Mesodermal cell (in vitro differentiated cells): Measurements from ENCODE around the gene TBPL1.

Experiments used
- H3K27ac ChIP-seq: 2 replicates; pipeline ENCODE4 v1.7.0; 2013; ENCODE audit warnings: mild to moderate bottlenecking, low read depth, low read length, moderate library complexity; ENCODE audit not compliant: severe bottlenecking
- H3K36me3 ChIP-seq: 2 replicates; pipeline ENCODE4 v1.7.1; 2013; ENCODE audit warnings: mild to moderate bottlenecking, low read length, moderate library complexity; ENCODE audit not compliant: control insufficient read depth, insufficient read depth
- H3K4me1 ChIP-seq: one replicate; pipeline ENCODE4 v1.7.1; 2013; ENCODE audit warnings: mild to moderate bottlenecking, low read length; ENCODE audit not compliant: insufficient read depth, control insufficient read depth, poor library complexity, severe bottlenecking
- H3K4me3 ChIP-seq: 2 replicates; pipeline ENCODE4 v1.7.0; 2013; ENCODE audit warnings: low read length, control low read depth, mild to moderate bottlenecking; ENCODE audit not compliant: insufficient read depth, poor library complexity, severe bottlenecking; ENCODE audit errors: extremely low read depth
- H3K9me3 ChIP-seq: 2 replicates; pipeline ENCODE4 v1.7.1; 2013; ENCODE audit warnings: mild to moderate bottlenecking, low read length, moderate library complexity; ENCODE audit not compliant: control insufficient read depth
- WGBS, 2 experiments: methylation state at CpG; one replicate each; pipeline ENCODE4 v1.1.5; 2013; ENCODE audit warnings: missing lambda C conversion rate in 2 of 2; ENCODE audit not compliant: insufficient coverage in 2 of 2; 5-methylcytosine and 5-hydroxymethylcytosine counted together

Gene TBPL1

GRCh38 chr6:133995296-133995695 lies 42.3 kb downstream of the TBPL1 start:
- WGBS, 2 experiments, result 88 to 94% methylated on average over 2 to 3 of the region's 3 CpGs
- H3K4me1 ChIP-seq, result peaks cover 8% of the 10 kb centered on the region
- no peak overlapping the region for H3K27ac ChIP-seq
- peaks cover 3% of the 10 kb centered on the region for H3K36me3 ChIP-seq
- no peaks in the 10 kb centered on the region for H3K9me3 ChIP-seq
- no peak overlapping the region for H3K4me3 ChIP-seq

GRCh38 chr6:133995758-133996157 lies 42.7 kb downstream of the TBPL1 start:
- H3K27ac ChIP-seq, result no peak overlapping the region
- H3K36me3 ChIP-seq, result no peaks in the 10 kb centered on the region
- H3K4me3 ChIP-seq, result no peak overlapping the region
- WGBS, 2 experiments, result 83% methylated on average over 1 of the region's 3 CpGs; no CpG with 5 or more reads in 1 of the 2 experiments
- peaks cover 4% of the 10 kb centered on the region for H3K4me1 ChIP-seq
- no peaks in the 10 kb centered on the region for H3K9me3 ChIP-seq

GRCh38 chr6:133997267-133997666 lies 44.2 kb downstream of the TBPL1 start:
- Histone ChIP-seq H3K36me3 (no peaks in the 10 kb centered on the region), H3K4me1 (peaks cover 3% of the 10 kb centered on the region), H3K9me3 (no peaks in the 10 kb centered on the region), H3K4me3 (no peak overlapping the region), H3K27ac (no peak overlapping the region)
- WGBS, 2 experiments, result 95 to 96% methylated on average over 3 to 5 of the region's 6 CpGs

GRCh38 chr6:133999305-133999704 lies 46.3 kb downstream of the TBPL1 start:
- no peak overlapping the region for H3K27ac ChIP-seq
- H3K9me3 ChIP-seq, result no peaks in the 10 kb centered on the region
- no peak overlapping the region for H3K4me3 ChIP-seq
- peaks cover 3% of the 10 kb centered on the region for H3K4me1 ChIP-seq
- H3K36me3 ChIP-seq, result no peaks in the 10 kb centered on the region

- no peaks in the 10 kb centered on the region for H3K9me3 ChIP-seq
Measured at GRCh38 chr6:134000443-134000842, 47.4 kb downstream of the TBPL1 start.

GRCh38 chr6:134002821-134003220 lies 49.8 kb downstream of the TBPL1 start:
- Histone ChIP-seq H3K4me3 (no peak overlapping the region), H3K4me1 (no peaks in the 10 kb centered on the region), H3K36me3 (no peaks in the 10 kb centered on the region), H3K9me3 (no peaks in the 10 kb centered on the region), H3K27ac (no peak overlapping the region)
- 87 to 97% methylated on average over 3 of the region's 5 CpGs for WGBS, 2 experiments

More at GRCh38 chr6:134000443-134000842, 47.4 kb downstream of the TBPL1 start:
- WGBS, 2 experiments, result no CpG with 5 or more reads among the region's 3 CpGs
- H3K27ac ChIP-seq, result no peak overlapping the region
- no peak overlapping the region for H3K4me3 ChIP-seq
- H3K36me3 ChIP-seq, result no peaks in the 10 kb centered on the region
- no peaks in the 10 kb centered on the region for H3K4me1 ChIP-seq

GRCh38 chr6:134003542-134003951 lies 50.5 kb downstream of the TBPL1 start:
- 79 to 89% methylated on average over 4 of the region's 5 CpGs for WGBS, 2 experiments
- no peaks in the 10 kb centered on the region for H3K4me1 ChIP-seq
- no peaks in the 10 kb centered on the region for H3K9me3 ChIP-seq
- H3K36me3 ChIP-seq, result no peaks in the 10 kb centered on the region
- H3K4me3 ChIP-seq, result no peak overlapping the region
- no peak overlapping the region for H3K27ac ChIP-seq

GRCh38 chr6:134004714-134005113 lies 51.7 kb downstream of the TBPL1 start:
- Histone ChIP-seq H3K36me3 (no peaks in the 10 kb centered on the region), H3K4me3 (no peak overlapping the region), H3K27ac (no peak overlapping the region), H3K4me1 (no peaks in the 10 kb centered on the region), H3K9me3 (no peaks in the 10 kb centered on the region)
- 83 to 88% methylated on average over 2 of the region's 4 CpGs for WGBS, 2 experiments

- no peak overlapping the region for H3K4me3 ChIP-seq
- 80 to 91% methylated on average over 1 to 3 of the region's 6 CpGs for WGBS, 2 experiments
Measured at GRCh38 chr6:134005800-134006199, 52.8 kb downstream of the TBPL1 start.

GRCh38 chr6:134007077-134007476 lies 54.1 kb downstream of the TBPL1 start:
- Histone ChIP-seq H3K4me3 (no peak overlapping the region), H3K9me3 (no peaks in the 10 kb centered on the region), H3K36me3 (no peaks in the 10 kb centered on the region), H3K27ac (no peak overlapping the region), H3K4me1 (no peaks in the 10 kb centered on the region)
- WGBS, 2 experiments, result 86 to 90% methylated on average over 1 to 2 of the region's 4 CpGs

More at GRCh38 chr6:134005800-134006199, 52.8 kb downstream of the TBPL1 start:
- H3K36me3 ChIP-seq, result no peaks in the 10 kb centered on the region
- no peak overlapping the region for H3K27ac ChIP-seq
- no peaks in the 10 kb centered on the region for H3K9me3 ChIP-seq
- H3K4me1 ChIP-seq, result no peaks in the 10 kb centered on the region

- Histone ChIP-seq H3K4me3 (no peak overlapping the region), H3K9me3 (no peaks in the 10 kb centered on the region), H3K27ac (no peak overlapping the region), H3K4me1 (no peaks in the 10 kb centered on the region), H3K36me3 (no peaks in the 10 kb centered on the region)
Measured at GRCh38 chr6:134009876-134010275, 56.9 kb downstream of the TBPL1 start.
